H1 (cell line): ENCODE data around the gene PAQR8. TPM values are rescaled to one million over a fixed set of nuclear protein-coding genes. Genes with fewer than 3 reads are reported as not detected.

Experiments
- CTCF ChIA-PET: fragments of 300-600 bp; sonication (Branson Sonifier 250); formaldehyde crosslinking; loops from one replicate; lab custom pipeline; 2021; ENCODE audit not compliant: partially characterized antibody; lab: Charles Lee
- POLR2A ChIA-PET: fragments of 300-600 bp; sonication (Branson Sonifier 250); formaldehyde crosslinking; loops from one replicate; lab custom pipeline; 2021; ENCODE audit warnings: inconsistent platforms; ENCODE audit not compliant: partially characterized antibody; lab: Charles Lee
- DNase-seq, 2 experiments: peaks; one replicate each; pipeline versions ENCODE4 v3.0.0 to v3.0.0-alpha.2; 2010 to 2022; ENCODE audit warnings: low spot score in 2 of 2, low read depth in 1 of 2, mixed read lengths in 1 of 2
- FAIRE-seq: peaks from 2 replicates; lab custom pipeline; 2011; peaks lifted over from hg19 to GRCh38; lab: Jason Lieb, UNC
- H2AFZ ChIP-seq: 2 replicates; pipeline ENCODE4 v1.8.1; 2012; ENCODE audit warnings: low read length, inconsistent platforms
- H2AK5ac ChIP-seq: 2 replicates; pipeline ENCODE4 v1.6.1; 2013; ENCODE audit warnings: low read depth, low read length
- H2BK120ac ChIP-seq: replicated peaks from 2 replicates; pipeline ENCODE3; 2013; ENCODE audit warnings: low read depth, low read length, inconsistent platforms
- H2BK12ac ChIP-seq: 2 replicates; pipeline ENCODE4 v1.6.1; 2013; ENCODE audit warnings: low read depth, low read length
- H2BK15ac ChIP-seq: 2 replicates; pipeline ENCODE4 v1.6.1; 2013; ENCODE audit warnings: low read length
- H2BK20ac ChIP-seq: 2 replicates; pipeline ENCODE4 v1.6.1; 2013; ENCODE audit warnings: low read length
- H2BK5ac ChIP-seq: 2 replicates; pipeline ENCODE4 v1.6.1; 2013; ENCODE audit warnings: low read depth, low read length
- H3K14ac ChIP-seq: 2 replicates; pipeline ENCODE4 v1.6.1; 2013; ENCODE audit warnings: inconsistent platforms; ENCODE audit not compliant: insufficient read length
- H3K18ac ChIP-seq: 2 replicates; pipeline ENCODE4 v1.6.1; 2013; ENCODE audit warnings: low read length; ENCODE audit errors: extremely low read depth
- H3K23ac ChIP-seq: 2 replicates; pipeline ENCODE4 v1.6.1; 2013; ENCODE audit warnings: inconsistent platforms; ENCODE audit not compliant: insufficient read length
- H3K23me2 ChIP-seq: 2 replicates; pipeline ENCODE4 v1.6.1; 2013; ENCODE audit warnings: low read depth, low read length
- H3K27ac ChIP-seq: 2 replicates; pipeline ENCODE4 v1.6.1; 2011; ENCODE audit warnings: low read depth, low read length, inconsistent platforms
- H3K27me3 ChIP-seq, 4 experiments: replicated peaks in 1 of 4; 1 replicate in 1 of 4; 2 replicates in 3 of 4; pipeline versions ENCODE4 v1.6.1 to v1.8.1; 2011 to 2013; ENCODE audit warnings: low read length in 3 of 4, mild to moderate bottlenecking in 3 of 4, inconsistent platforms in 2 of 4, mixed read lengths in 2 of 4, moderate library complexity in 1 of 4; ENCODE audit not compliant: control insufficient read depth in 3 of 4, insufficient read depth in 3 of 4; ENCODE audit errors: extremely low read depth in 1 of 4
- H3K36me3 ChIP-seq, 4 experiments: 2 replicates each; pipeline versions ENCODE4 v1.6.1 to v1.8.1; 2011 to 2013; ENCODE audit warnings: mild to moderate bottlenecking in 4 of 4, low read length in 3 of 4, moderate library complexity in 2 of 4, control low read depth in 1 of 4, inconsistent platforms in 1 of 4; ENCODE audit not compliant: insufficient read depth in 4 of 4, control insufficient read depth in 2 of 4
- H3K4ac ChIP-seq: replicated peaks from 2 replicates; pipeline ENCODE3; 2013; ENCODE audit warnings: low read length, low read depth, mixed read lengths, inconsistent platforms; ENCODE audit not compliant: insufficient read length
- H3K4me1 ChIP-seq, 4 experiments: replicated peaks in 1 of 4; 1 replicate in 1 of 4; 2 replicates in 3 of 4; pipeline versions ENCODE4 v1.6.1 to v1.8.1; 2011 to 2013; ENCODE audit warnings: low read length in 3 of 4, inconsistent platforms in 2 of 4, mixed read lengths in 1 of 4; ENCODE audit not compliant: insufficient read depth in 4 of 4, control insufficient read depth in 3 of 4
- H3K4me2 ChIP-seq, 2 experiments: 2 replicates each; pipeline versions ENCODE4 v1.6.1 to v1.8.1; 2011 to 2013; ENCODE audit warnings: low read depth in 2 of 2, low read length in 2 of 2, control low read depth in 1 of 2, inconsistent platforms in 1 of 2, mild to moderate bottlenecking in 1 of 2; ENCODE audit not compliant: insufficient read depth in 1 of 2
- H3K4me3 ChIP-seq, 4 experiments: fragments of 200-600, 300-600 bp in 1 of 4; sonication (generic), shearing (Covaris generic), sonication (Bioruptor Twin) in 1 of 4; 2 replicates each; pipeline versions ENCODE4 v1.5.1 to v1.8.1; 2011 to 2016; ENCODE audit warnings: low read length in 4 of 4, low read depth in 3 of 4, control low read depth in 2 of 4, inconsistent platforms in 2 of 4, mild to moderate bottlenecking in 2 of 4, mixed read lengths in 1 of 4, moderate library complexity in 1 of 4; ENCODE audit not compliant: insufficient read depth in 2 of 4; ENCODE audit errors: extremely low read depth in 1 of 4
- H3K56ac ChIP-seq: replicated peaks from 2 replicates; pipeline ENCODE3; 2013; ENCODE audit warnings: low read depth, mild to moderate bottlenecking, mixed read lengths, low read length, inconsistent platforms; ENCODE audit not compliant: insufficient read length
- H3K79me1 ChIP-seq: 2 replicates; pipeline ENCODE4 v1.6.1; 2013; ENCODE audit warnings: low read depth, low read length, control low read depth
- H3K79me2 ChIP-seq, 2 experiments: 2 replicates each; pipeline versions ENCODE4 v1.6.1 to v1.8.1; 2012 to 2013; ENCODE audit warnings: low read length in 2 of 2, mild to moderate bottlenecking in 2 of 2, inconsistent platforms in 1 of 2; ENCODE audit not compliant: insufficient read depth in 2 of 2, control insufficient read depth in 1 of 2
- H3K9ac ChIP-seq, 4 experiments: replicated peaks in 1 of 4; 1 replicate in 1 of 4; 2 replicates in 3 of 4; pipeline versions ENCODE4 v1.6.1 to v1.8.1; 2011 to 2013; ENCODE audit warnings: low read depth in 3 of 4, low read length in 3 of 4, control low read depth in 2 of 4, mild to moderate bottlenecking in 2 of 4, moderate library complexity in 2 of 4, inconsistent platforms in 1 of 4; ENCODE audit errors: extremely low read depth in 1 of 4
- H3K9me3 ChIP-seq, 2 experiments: 2 replicates each; pipeline versions ENCODE4 v1.6.1 to v1.8.1; 2012 to 2013; ENCODE audit warnings: mild to moderate bottlenecking in 2 of 2, moderate library complexity in 2 of 2, control low read depth in 1 of 2, inconsistent platforms in 1 of 2, low read depth in 1 of 2, low read length in 1 of 2, mixed read lengths in 1 of 2; ENCODE audit not compliant: insufficient read depth in 2 of 2
- H4K20me1 ChIP-seq, 2 experiments: replicated peaks in 1 of 2; 2 replicates each; pipeline versions ENCODE3 to v1.8.1; 2011 to 2013; ENCODE audit warnings: inconsistent platforms in 2 of 2, low read length in 2 of 2, mild to moderate bottlenecking in 1 of 2; ENCODE audit not compliant: insufficient read depth in 2 of 2, control insufficient read depth in 1 of 2
- H4K5ac ChIP-seq: 2 replicates; pipeline ENCODE4 v1.6.1; 2013; ENCODE audit warnings: low read length, low read depth, mixed read lengths, inconsistent platforms; ENCODE audit not compliant: insufficient read length
- H4K8ac ChIP-seq: 2 replicates; pipeline ENCODE4 v1.8.0; 2013; ENCODE audit warnings: mild to moderate bottlenecking, moderate library complexity, low read length, inconsistent platforms; ENCODE audit not compliant: insufficient read depth; ENCODE audit errors: extremely low read depth
- H4K91ac ChIP-seq: replicated peaks from 2 replicates; pipeline ENCODE3; 2013; ENCODE audit warnings: low read length, mixed read lengths, inconsistent platforms; ENCODE audit not compliant: insufficient read length
- ATF3 ChIP-seq: IDR thresholded peaks from 2 replicates; pipeline ENCODE4 v1.6.1; 2011; ENCODE audit warnings: low read depth, mild to moderate bottlenecking, low read length; ENCODE audit not compliant: insufficient read depth
- BCL11A ChIP-seq, 2 experiments: IDR thresholded peaks; one replicate each; pipeline ENCODE4 v1.6.1; 2011; ENCODE audit warnings: low read depth in 2 of 2, low read length in 2 of 2, mild to moderate bottlenecking in 2 of 2
- CBX5 ChIP-seq: fragments of 300-800, 300-1000 bp; sonication (generic); IDR thresholded peaks from 2 replicates; pipeline ENCODE4 v1.7.1; 2016; ENCODE audit warnings: antibody characterized with exemption, low read length, low read depth
- FOSL1 ChIP-seq: IDR thresholded peaks from 2 replicates; pipeline ENCODE4 v1.6.1; 2011; ENCODE audit warnings: mild to moderate bottlenecking, low read depth, low read length, moderate library complexity; ENCODE audit not compliant: insufficient read depth
- GTF2F1 ChIP-seq: IDR thresholded peaks from 2 replicates; pipeline ENCODE4 v1.6.1; 2012; ENCODE audit warnings: low read depth, low read length, improper control_type of control experiment, borderline replicate concordance
- HDAC2 ChIP-seq, 2 experiments: fragments of 300-600 bp in 1 of 2; sonication (generic) in 1 of 2; IDR thresholded peaks; 2 replicates each; pipeline ENCODE4 v1.6.1; 2011 to 2012; ENCODE audit warnings: low read depth in 2 of 2, low read length in 2 of 2, mild to moderate bottlenecking in 2 of 2, moderate library complexity in 2 of 2, borderline replicate concordance in 1 of 2, inconsistent platforms in 1 of 2
- JUND ChIP-seq: IDR thresholded peaks from 2 replicates; pipeline ENCODE4 v1.6.1; 2011; ENCODE audit warnings: mild to moderate bottlenecking, improper control_type of control experiment, low read length
- KDM5A ChIP-seq: fragments of 200-600 bp; IDR thresholded peaks from 2 replicates; pipeline ENCODE4 v1.7.1; 2012; ENCODE audit warnings: mild to moderate bottlenecking, low read length, inconsistent platforms, mixed read lengths
- MAX ChIP-seq: IDR thresholded peaks from 2 replicates; pipeline ENCODE4 v1.6.1; 2012; ENCODE audit warnings: inconsistent platforms
- PHF8 ChIP-seq: fragments of 200-600 bp; sonication (generic); conservative IDR thresholded peaks from 2 replicates; pipeline ENCODE4 v1.7.1; 2012; ENCODE audit warnings: low read depth, mild to moderate bottlenecking, inconsistent platforms, low read length, moderate library complexity
- TBP ChIP-seq: IDR thresholded peaks from 2 replicates; pipeline ENCODE4 v1.6.1; 2011; ENCODE audit warnings: low read depth, low read length, improper control_type of control experiment
- USF2 ChIP-seq: IDR thresholded peaks from 2 replicates; pipeline ENCODE4 v1.6.1; 2011; ENCODE audit warnings: low read length, improper control_type of control experiment
- WGBS, 2 experiments: shearing (Covaris generic) in 1 of 2; methylation state at CpG; one replicate each; pipeline versions ENCODE4 v1.1.6 to v1.1.7; 2013 to 2015; ENCODE audit warnings: low lambda C conversion rate in 2 of 2, mixed read lengths in 2 of 2, inconsistent platforms in 1 of 2, low coverage in 1 of 2, missing lambda C conversion rate in 1 of 2; ENCODE audit not compliant: insufficient replicate concordance in 2 of 2, insufficient coverage in 1 of 2, insufficient read length in 1 of 2; ENCODE audit errors: extremely low coverage in 1 of 2, missing lambda C conversion rate in 1 of 2; 5-methylcytosine and 5-hydroxymethylcytosine counted together
- polyA plus RNA-seq, 7 experiments: library from polyadenylated mRNA; depleted of rRNA in 3 of 7; stranded (reverse) in 5 of 7; unstranded in 2 of 7; fragments of >200 nt in 5 of 7; fragments of 200-250 nt in 2 of 7; gene quantifications; 1 replicate in 5 of 7; 2 replicates in 1 of 7; 4 replicates in 1 of 7; pipeline versions ENCODE4 v1.2.1 to v1.2.3, GENCODE V29; 2011 to 2013; ENCODE audit warnings: missing spikeins in 2 of 7, mixed read lengths in 2 of 7
- total RNA-seq: library from RNA; stranded (reverse); fragmentation: NEBNext Ultra II Directional; extraction: Animal tissue kit (Norgen Biotek cat#: 25700); gene quantifications from 2 replicates; pipeline ENCODE4 v1.2.1, GENCODE V29; 2021

PAQR8 gene
- total and polyA plus RNA-seq, 2 of the 8 experiments (the other 6 are each of a cell fraction or from before 2014, with no cell fraction given): 7.6 to 9.6 TPM

GRCh38 chr6:52381249-52381648 is 19.3 kb downstream of the PAQR8 start:
- H3K4me2 ChIP-seq: no peak overlapping the region
- H3K4me3 ChIP-seq: no peak overlapping the region
- no peaks in the 10 kb centered on the region for H4K20me1 ChIP-seq
- H4K91ac ChIP-seq: no peak overlapping the region
- no peaks in the 10 kb centered on the region for H3K79me1 ChIP-seq
- no peaks in the 10 kb centered on the region for H3K9me3 ChIP-seq
- no peak overlapping the region for H3K14ac ChIP-seq
- no peak overlapping the region for H3K23ac ChIP-seq
- no peak overlapping the region for H3K4ac ChIP-seq
- H3K4me1 ChIP-seq: no peaks in the 10 kb centered on the region
- H3K56ac ChIP-seq: no peak overlapping the region
- no peak overlapping the region for H2AK5ac ChIP-seq
- H4K5ac ChIP-seq: no peak overlapping the region
- CTCF ChIA-PET: interaction anchor here (0.6 to 2.0 kb wide), 3 partner anchors 19 to 1088 kb away, joined by 3 to 7 read pairs (median 3); no protein-coding TSS in a partner anchor
- no peak overlapping the region for H2AFZ ChIP-seq
- H2BK120ac ChIP-seq: no peak overlapping the region
- no peak overlapping the region for H2BK20ac ChIP-seq
- no peak overlapping the region for H2BK15ac ChIP-seq
- H2BK12ac ChIP-seq: no peak overlapping the region
- WGBS, 2 experiments: 79% methylated on average over 4 of the region's 4 CpGs; no CpG with 5 or more reads in 1 of the 2 experiments
- no peak overlapping the region for H3K9ac ChIP-seq
- no peak for DNase-seq
- no peaks in the 10 kb centered on the region for H3K79me2 ChIP-seq
- no peak overlapping the region for H3K18ac ChIP-seq
- no peaks in the 10 kb centered on the region for H3K36me3 ChIP-seq
- H3K27ac ChIP-seq: no peak overlapping the region
- POLR2A ChIA-PET: no interaction called here
- H4K8ac ChIP-seq: no peak overlapping the region
- no peaks in the 10 kb centered on the region for H3K27me3 ChIP-seq
- H2BK5ac ChIP-seq: no peak overlapping the region
- no peaks in the 10 kb centered on the region for H3K23me2 ChIP-seq
- FAIRE-seq: no peak
- TF ChIP-seq BCL11A (IDR thresholded peaks at IDR 0.05; ENCODE audit: low read depth in 2 of 2, low read length in 2 of 2) (no peak), FOSL1 (no peak), CBX5 (no peak), KDM5A (no peak), TBP (no peak), PHF8 (no peak), GTF2F1 (no peak), USF2 (no peak), ATF3 (no peak), MAX (no peak), JUND (no peak), HDAC2 (IDR thresholded peaks at IDR 0.05; ENCODE audit: borderline replicate concordance in 1 of 2, low read depth in 2 of 2, low read length in 2 of 2) (no peak)
